ENCODE measurements around the gene CFAP43.
A peak's percentile ranks its signal among the peaks of the same experiment; 100 is the strongest.

DNA sequence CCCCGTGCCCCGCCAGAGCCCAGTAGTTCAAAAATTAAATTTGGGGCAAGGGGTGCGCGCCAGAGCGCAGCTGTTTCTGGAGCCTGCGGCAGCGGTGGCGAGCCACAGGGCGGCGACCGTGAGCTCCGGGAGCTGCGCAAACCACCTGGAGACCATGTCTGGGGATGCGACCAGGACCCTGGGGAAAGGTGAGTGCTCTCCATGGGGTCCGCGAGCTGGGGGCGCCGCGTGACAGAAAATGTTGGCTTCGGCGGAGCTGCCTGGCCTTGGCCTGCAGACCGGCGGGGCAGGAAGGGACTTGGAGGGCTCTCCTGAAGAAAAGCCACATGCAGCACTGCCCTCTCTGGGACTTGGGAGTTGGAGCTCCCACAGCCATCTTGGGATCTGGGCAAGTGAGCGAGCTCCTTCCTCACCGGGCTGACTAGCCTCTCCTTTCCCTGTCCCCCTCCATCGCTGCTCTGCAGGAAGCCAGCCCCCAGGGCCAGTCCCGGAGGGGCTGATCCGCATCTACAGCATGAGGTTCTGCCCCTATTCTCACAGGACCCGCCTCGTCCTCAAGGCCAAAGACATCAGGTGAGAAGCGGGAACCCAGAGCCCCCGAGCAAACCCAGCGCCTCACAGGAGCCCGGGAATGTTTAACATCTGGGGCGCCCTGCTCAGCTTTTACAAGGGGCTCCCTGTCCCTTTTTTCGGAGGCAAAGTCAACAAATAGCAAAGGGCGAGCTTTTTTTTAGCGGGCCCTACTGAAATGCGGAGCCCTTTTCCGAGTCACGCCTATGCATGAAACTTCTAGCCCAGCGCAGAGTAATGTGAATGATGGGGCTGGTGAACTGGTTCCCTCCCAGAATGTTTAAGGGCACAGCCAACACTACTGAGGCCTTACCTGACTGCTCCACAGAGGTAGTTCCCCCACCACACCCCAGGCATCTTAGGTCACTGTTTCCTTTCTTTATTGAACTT, 42.9 kb upstream of the CFAP43 start:
- TF ChIP-seq, protein P1, sequence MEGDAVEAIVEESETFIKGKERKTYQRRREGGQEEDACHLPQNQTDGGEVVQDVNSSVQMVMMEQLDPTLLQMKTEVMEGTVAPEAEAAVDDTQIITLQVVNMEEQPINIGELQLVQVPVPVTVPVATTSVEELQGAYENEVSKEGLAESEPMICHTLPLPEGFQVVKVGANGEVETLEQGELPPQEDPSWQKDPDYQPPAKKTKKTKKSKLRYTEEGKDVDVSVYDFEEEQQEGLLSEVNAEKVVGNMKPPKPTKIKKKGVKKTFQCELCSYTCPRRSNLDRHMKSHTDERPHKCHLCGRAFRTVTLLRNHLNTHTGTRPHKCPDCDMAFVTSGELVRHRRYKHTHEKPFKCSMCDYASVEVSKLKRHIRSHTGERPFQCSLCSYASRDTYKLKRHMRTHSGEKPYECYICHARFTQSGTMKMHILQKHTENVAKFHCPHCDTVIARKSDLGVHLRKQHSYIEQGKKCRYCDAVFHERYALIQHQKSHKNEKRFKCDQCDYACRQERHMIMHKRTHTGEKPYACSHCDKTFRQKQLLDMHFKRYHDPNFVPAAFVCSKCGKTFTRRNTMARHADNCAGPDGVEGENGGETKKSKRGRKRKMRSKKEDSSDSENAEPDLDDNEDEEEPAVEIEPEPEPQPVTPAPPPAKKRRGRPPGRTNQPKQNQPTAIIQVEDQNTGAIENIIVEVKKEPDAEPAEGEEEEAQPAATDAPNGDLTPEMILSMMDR (IDR thresholded peaks at IDR 0.05; ENCODE audit: low read depth, low read length, missing input control): peak; percentile 70
- TF ChIP-seq, protein P2, sequence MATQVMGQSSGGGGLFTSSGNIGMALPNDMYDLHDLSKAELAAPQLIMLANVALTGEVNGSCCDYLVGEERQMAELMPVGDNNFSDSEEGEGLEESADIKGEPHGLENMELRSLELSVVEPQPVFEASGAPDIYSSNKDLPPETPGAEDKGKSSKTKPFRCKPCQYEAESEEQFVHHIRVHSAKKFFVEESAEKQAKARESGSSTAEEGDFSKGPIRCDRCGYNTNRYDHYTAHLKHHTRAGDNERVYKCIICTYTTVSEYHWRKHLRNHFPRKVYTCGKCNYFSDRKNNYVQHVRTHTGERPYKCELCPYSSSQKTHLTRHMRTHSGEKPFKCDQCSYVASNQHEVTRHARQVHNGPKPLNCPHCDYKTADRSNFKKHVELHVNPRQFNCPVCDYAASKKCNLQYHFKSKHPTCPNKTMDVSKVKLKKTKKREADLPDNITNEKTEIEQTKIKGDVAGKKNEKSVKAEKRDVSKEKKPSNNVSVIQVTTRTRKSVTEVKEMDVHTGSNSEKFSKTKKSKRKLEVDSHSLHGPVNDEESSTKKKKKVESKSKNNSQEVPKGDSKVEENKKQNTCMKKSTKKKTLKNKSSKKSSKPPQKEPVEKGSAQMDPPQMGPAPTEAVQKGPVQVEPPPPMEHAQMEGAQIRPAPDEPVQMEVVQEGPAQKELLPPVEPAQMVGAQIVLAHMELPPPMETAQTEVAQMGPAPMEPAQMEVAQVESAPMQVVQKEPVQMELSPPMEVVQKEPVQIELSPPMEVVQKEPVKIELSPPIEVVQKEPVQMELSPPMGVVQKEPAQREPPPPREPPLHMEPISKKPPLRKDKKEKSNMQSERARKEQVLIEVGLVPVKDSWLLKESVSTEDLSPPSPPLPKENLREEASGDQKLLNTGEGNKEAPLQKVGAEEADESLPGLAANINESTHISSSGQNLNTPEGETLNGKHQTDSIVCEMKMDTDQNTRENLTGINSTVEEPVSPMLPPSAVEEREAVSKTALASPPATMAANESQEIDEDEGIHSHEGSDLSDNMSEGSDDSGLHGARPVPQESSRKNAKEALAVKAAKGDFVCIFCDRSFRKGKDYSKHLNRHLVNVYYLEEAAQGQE (IDR thresholded peaks at IDR 0.05): no peak
- TF ChIP-seq RAD21 (IDR thresholded peaks at IDR 0.05): peak; percentile 60 to 72
- no peak for TF ChIP-seq SP1 (IDR thresholded peaks at IDR 0.05)
- TF ChIP-seq YY1 (IDR thresholded peaks at IDR 0.05): peak; percentile 63
- TF ChIP-seq HNF4G (IDR thresholded peaks at IDR 0.05): no peak

Data from liver (tissue), 3 donors.